Heart left ventricle (tissue), 13 donors: ENCODE data around the gene SCN8A.
A peak's percentile ranks its signal among the peaks of the same experiment; 100 is the strongest.

Experiments
- CTCF ChIP-seq, 12 donors: fragments of 200-600 bp; sonication (generic) in 4 of 12; IDR thresholded peaks; one replicate each; pipeline versions ENCODE4 v1.5.0 to v1.8.0; 2018 to 2022; ENCODE audit warnings: antibody characterized with exemption in 12 of 12, mild to moderate bottlenecking in 5 of 12
- POLR2A ChIP-seq, 2 donors: fragments of 450-650 bp; IDR thresholded peaks; one replicate each; pipeline ENCODE4 v1.6.1; 2017; ENCODE audit warnings: antibody characterized with exemption in 2 of 2, mild to moderate bottlenecking in 2 of 2, moderate library complexity in 2 of 2
- donor health status: ischemic (EF 13 %, LVEDD 7.1; RV severe dilation, severe dysfunction).
- donor health status: DM: no; HTN: yes; CAD: no.
- donor health status: DM: no; HTN: no; CAD: no.
- donor health status: ischemic (EF 25% LVEDD 6.9; RV normal size, moderate dysfunction).
- donor health status: ischemic (EF 25% LVEDD 5.7; RV mildly dilated, moderate dysfunction).
- donor health status: ischemic (EF 35%, LVEDD 5.7; RV mildly dilated, moderate dysfunction).
- donor health status: nonischemic (EF 11% LVEDD 7.7; RV severe dilation, severe dysfunction).
- donor health status: DM: yes; HTN: yes; CAD: no.
- donor health status: PGD.
- donor health status: ischemic (EF 29% LVEDD 5.4; RV normal size, mild dysfunction).
- donor health status: nonischemic (EF 23%, LVEDD 6.1; RV moderate dilation, normal function).

DNA sequence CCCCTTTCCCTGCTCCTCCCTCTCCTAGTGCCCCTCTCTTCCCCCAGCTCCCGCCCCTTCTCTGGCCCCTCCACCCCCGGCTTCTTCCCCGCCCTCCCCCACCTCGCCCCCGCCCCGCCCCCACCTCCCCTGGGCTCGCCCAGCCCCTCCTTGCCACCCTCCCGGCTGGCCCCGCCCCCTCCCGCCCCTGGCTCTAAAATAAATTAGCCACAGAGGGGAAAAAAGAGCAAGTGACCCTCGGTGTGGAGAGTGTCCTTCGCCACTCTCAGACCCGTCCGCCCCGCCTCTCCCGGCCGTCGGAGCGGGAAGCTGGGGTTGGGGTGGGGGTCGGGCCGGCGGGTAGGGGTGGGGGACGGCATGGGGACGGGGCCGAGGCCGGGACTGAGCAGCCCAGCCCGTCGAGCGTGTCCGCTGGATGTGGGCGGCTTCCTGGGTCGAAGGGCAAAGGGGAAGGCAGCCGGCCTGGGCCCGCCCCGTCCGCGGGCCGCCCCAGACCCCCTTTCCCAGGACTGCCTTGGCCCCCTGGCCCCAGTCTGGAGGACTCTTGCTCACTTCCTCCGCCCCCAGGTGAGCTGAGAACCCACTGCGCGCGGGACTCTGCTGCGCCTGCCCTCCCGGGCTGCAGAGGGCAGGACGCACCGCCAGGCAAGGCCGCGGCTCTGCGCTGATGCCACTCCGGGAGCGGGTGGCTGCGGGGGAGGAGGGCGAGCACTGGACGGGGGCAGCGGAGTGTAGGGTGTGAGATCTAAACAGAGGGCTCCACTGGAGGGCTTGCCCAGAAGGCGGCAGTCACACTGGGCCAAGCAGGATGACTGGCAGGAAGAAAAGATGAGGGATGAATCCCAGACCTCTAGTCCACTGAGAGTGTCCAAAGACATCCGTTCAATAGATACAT lies 258.1 kb downstream of the SCN8A start:
- TF ChIP-seq CTCF (IDR thresholded peaks at IDR 0.05) (peak in 1 of 12 donors; percentile 18), POLR2A (IDR thresholded peaks at IDR 0.05) (no peak)
